Measurements from ENCODE around the gene HTR1D.

The HTR1D gene

DNA sequence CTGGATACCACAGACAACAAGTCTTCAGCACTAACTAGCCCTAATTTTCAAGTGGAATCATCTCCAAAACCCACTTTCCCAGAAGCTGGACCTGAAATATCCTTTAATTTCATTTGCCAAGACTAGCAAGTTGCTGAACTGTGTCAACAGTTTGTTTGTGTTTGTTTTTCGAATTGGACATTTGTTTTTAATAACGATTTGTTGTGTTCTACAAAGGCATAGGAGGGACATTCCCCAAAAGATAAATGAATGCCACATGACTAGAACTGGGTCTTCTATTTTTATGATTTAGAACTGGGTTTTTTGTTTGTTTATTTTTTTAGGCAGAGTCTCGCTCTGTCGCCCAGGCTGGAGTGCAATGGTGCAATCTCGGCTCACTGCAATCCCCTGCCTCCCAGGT lies 66.6 kb downstream of the HTR1D start:
- no peak for DNase-seq (ENCODE audit: low spot score)

DNA sequence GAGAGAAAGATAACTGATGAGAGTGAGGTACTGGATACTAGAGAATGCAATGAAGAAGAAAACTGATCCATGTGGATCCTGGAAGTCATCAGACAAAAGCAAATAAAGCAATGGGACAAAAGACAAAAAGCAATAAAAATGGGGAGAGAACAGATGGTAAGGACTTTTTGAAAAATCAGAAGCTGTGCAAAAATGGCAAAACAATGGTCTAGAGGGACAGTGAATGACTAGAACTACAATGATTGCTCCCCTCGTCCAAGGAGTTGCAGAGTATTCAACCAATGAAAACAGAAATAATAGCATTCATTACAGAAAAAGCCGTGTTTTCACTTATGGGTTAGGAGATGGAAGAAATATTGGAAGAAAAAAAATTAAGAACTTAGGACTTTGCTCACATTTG lies 67.2 kb downstream of the HTR1D start:
- DNase-seq (ENCODE audit: low spot score): no peak

GRCh38 chr1:23149114-23149513 lies 68.2 kb downstream of the HTR1D start:
- DNase-seq (ENCODE audit: low spot score): no peak

GRCh38 chr1:23148084-23148483 lies 69.2 kb downstream of the HTR1D start:
- DNase-seq (ENCODE audit: low spot score): no peak

Small RNA genes lying within 50 kb of the gene (small RNA-seq; reads per million reads assigned to genes)
- 0 reads per million in 2 experiments for gene RNU6-135P
- gene RNU6-514P: 0 reads per million in 2 experiments

All from SK-N-DZ (cell line).